AG10803 (cell line): ENCODE results near the gene COG8.
"Not testable (repeated sequence)": the region's sequence is repeated elsewhere in the genome, so short reads cannot be mapped to it uniquely, and the experiment has no call there.

ENCODE experiments used
- DNase-seq: peaks from one replicate; pipeline ENCODE4 v3.0.0; 2010; ENCODE audit warnings: low read depth
- H3K4me3 ChIP-seq: 2 replicates; pipeline ENCODE4 v1.5.1; 2011; ENCODE audit warnings: mild to moderate bottlenecking, low read length, control low read depth
- CTCF ChIP-seq: conservative IDR thresholded peaks from 2 replicates; pipeline ENCODE4 v1.5.1; 2011; ENCODE audit warnings: mild to moderate bottlenecking, low read length, control low read depth, inconsistent platforms

Gene COG8

GRCh38 chr16:69293401-69293800, 46.0 kb downstream of the COG8 start:
- no peak for DNase-seq
- TF ChIP-seq CTCF, result no peak
- no peak overlapping the region for H3K4me3 ChIP-seq

GRCh38 chr16:69291657-69292056, 47.7 kb downstream of the COG8 start:
- not testable (repeated sequence) for H3K4me3 ChIP-seq

GRCh38 chr16:69286941-69287713, 52.2 kb downstream of the COG8 start:
- peak; percentile 75 for DNase-seq
- TF ChIP-seq CTCF, result peak; percentile 67
- H3K4me3 ChIP-seq, result no peak overlapping the region

More at GRCh38 chr16:69291657-69292056, 47.7 kb downstream of the COG8 start:
- DNase-seq, result not testable (repeated sequence)

GRCh38 chr16:69285240-69285639, 54.1 kb downstream of the COG8 start:
- no peak for DNase-seq
- TF ChIP-seq CTCF, result no peak

GRCh38 chr16:69283851-69284250, 55.5 kb downstream of the COG8 start:
- DNase-seq, result no peak

More at GRCh38 chr16:69285240-69285639, 54.1 kb downstream of the COG8 start:
- H3K4me3 ChIP-seq, result no peak overlapping the region

GRCh38 chr16:69277413-69277812, 62.0 kb downstream of the COG8 start:
- DNase-seq, result peak; percentile 58
- no peak overlapping the region for H3K4me3 ChIP-seq
- no peak for TF ChIP-seq CTCF

More at GRCh38 chr16:69283851-69284250, 55.5 kb downstream of the COG8 start:
- H3K4me3 ChIP-seq, result no peak overlapping the region
- no peak for TF ChIP-seq CTCF
